HCT116 (cell line): Measurements from ENCODE around the gene PRXL2A. TPM values are rescaled to one million over a fixed set of nuclear protein-coding genes. Genes with fewer than 3 reads are reported as not detected.
A peak's percentile ranks its signal among the peaks of the same experiment; 100 is the strongest.

ENCODE experiments used
- ATAC-seq: fragments of 200-7000 bp; cut with Tn5 transposase; 2 replicates; pipeline ENCODE4 v1.9.1; 2020; ENCODE audit warnings: mild to moderate bottlenecking, moderate library complexity
- BruUV-seq: library from RNA; stranded (reverse); fragments of 400-500 nt; replicated peaks from 2 replicates; lab custom pipeline; 2021; lab: Mats Ljungman, UMichigan
- CTCF ChIA-PET: fragments of 300-600 bp; sonication (Branson Sonifier 250); formaldehyde crosslinking; loops from one replicate; lab custom pipeline; 2021; ENCODE audit warnings: antibody characterized with exemption; lab: Charles Lee
- POLR2A ChIA-PET: fragments of 300-600, 350-600 bp; sonication (Branson Sonifier 250); formaldehyde crosslinking; loops from one replicate; lab custom pipeline; 2021; ENCODE audit warnings: antibody characterized with exemption; lab: Charles Lee
- RAD21 ChIA-PET, 2 experiments: fragments of 300-600 bp; sonication (Branson Sonifier 250); formaldehyde crosslinking; loops; one replicate each; lab custom pipeline; 2023; ENCODE audit warnings: low total read pairs in 2 of 2; ENCODE audit not compliant: uncharacterized antibody in 2 of 2, unreplicated experiment in 2 of 2, low non-redundant PET in 1 of 2; lab: Charles Lee
- DNase-seq: peaks from one replicate; pipeline ENCODE4 v3.0.0-alpha.2; 2010; ENCODE audit warnings: low read depth, low spot score
- H2AFZ ChIP-seq: fragments of 200-600 bp; shearing (Covaris generic), sonication (generic); 2 replicates; pipeline ENCODE4 v1.6.1; 2017; ENCODE audit warnings: low read depth, mixed run types, mixed read lengths, antibody characterized with exemption, low read length; ENCODE audit not compliant: poor library complexity, severe bottlenecking
- H3K27ac ChIP-seq: 2 replicates; pipeline ENCODE4 v1.5.1; 2012; ENCODE audit warnings: low read depth, low read length
- H3K27me3 ChIP-seq: fragments of 200-600 bp; sonication (generic); 2 replicates; pipeline ENCODE4 v1.6.1; 2016; ENCODE audit warnings: mixed run types, low read length, mixed read lengths; ENCODE audit not compliant: insufficient read depth
- H3K36me3 ChIP-seq, 2 experiments: fragments of 200-500 bp in 1 of 2; fragments of 200-600 bp in 1 of 2; sonication (Bioruptor generic) in 1 of 2; sonication (generic) in 1 of 2; 2 replicates each; pipeline versions ENCODE4 v1.5.1 to v1.6.1; 2014 to 2016; ENCODE audit warnings: low read length in 2 of 2, inconsistent platforms in 1 of 2, mixed read lengths in 1 of 2, mixed run types in 1 of 2; ENCODE audit not compliant: insufficient read depth in 2 of 2, control insufficient read depth in 1 of 2
- H3K4me1 ChIP-seq, 2 experiments: fragments of 200-600 bp in 1 of 2; sonication (generic) in 1 of 2; 2 replicates each; pipeline versions ENCODE4 v1.5.1 to v1.6.1; 2012 to 2017; ENCODE audit warnings: low read length in 2 of 2, inconsistent platforms in 1 of 2, mild to moderate bottlenecking in 1 of 2, mixed read lengths in 1 of 2, mixed run types in 1 of 2, moderate library complexity in 1 of 2; ENCODE audit not compliant: insufficient read depth in 2 of 2, control insufficient read depth in 1 of 2
- H3K4me2 ChIP-seq: fragments of 200-600 bp; sonication (generic); 2 replicates; pipeline ENCODE4 v1.6.1; 2017; ENCODE audit warnings: mixed run types, low read length, mixed read lengths
- H3K4me3 ChIP-seq, 2 experiments: fragments of 200-600 bp in 1 of 2; sonication (generic) in 1 of 2; replicated peaks in 1 of 2; 2 replicates each; pipeline ENCODE4 v1.5.1; 2011 to 2016; ENCODE audit warnings: low read length in 2 of 2, control low read depth in 1 of 2, low read depth in 1 of 2, mild to moderate bottlenecking in 1 of 2, mixed read lengths in 1 of 2, mixed run types in 1 of 2
- H3K79me2 ChIP-seq: fragments of 200-600 bp; sonication (generic); 2 replicates; pipeline ENCODE4 v1.6.1; 2017; ENCODE audit warnings: mild to moderate bottlenecking, mixed run types, low read length, moderate library complexity, mixed read lengths; ENCODE audit not compliant: insufficient read depth
- H3K9ac ChIP-seq: fragments of 200-600 bp; sonication (generic); 2 replicates; pipeline ENCODE4 v1.6.1; 2016; ENCODE audit warnings: low read length, mixed read lengths
- H3K9me2 ChIP-seq: fragments of 200-600 bp; sonication (generic), shearing (Covaris generic); 2 replicates; pipeline ENCODE4 v1.6.1; 2017; ENCODE audit warnings: mixed run types, mild to moderate bottlenecking, moderate library complexity; ENCODE audit not compliant: insufficient read depth
- H3K9me3 ChIP-seq, 2 experiments: fragments of 200-500 bp in 1 of 2; fragments of 200-600 bp in 1 of 2; sonication (Bioruptor generic) in 1 of 2; sonication (generic) in 1 of 2; 2 replicates each; pipeline ENCODE4 v1.6.1; 2014 to 2017; ENCODE audit warnings: low read length in 2 of 2, mixed read lengths in 2 of 2, inconsistent platforms in 1 of 2, low read depth in 1 of 2, mild to moderate bottlenecking in 1 of 2, mixed run types in 1 of 2, moderate library complexity in 1 of 2; ENCODE audit not compliant: control insufficient read depth in 1 of 2, insufficient read depth in 1 of 2
- H4K20me1 ChIP-seq: fragments of 200-600 bp; sonication (generic), shearing (Covaris generic); 2 replicates; pipeline ENCODE4 v1.6.1; 2017; ENCODE audit warnings: mixed run types, mild to moderate bottlenecking, moderate library complexity; ENCODE audit not compliant: insufficient read depth
- CBX3 ChIP-seq: IDR thresholded peaks from 2 replicates; pipeline ENCODE4 v1.6.1; 2012; ENCODE audit warnings: low read depth
- EGR1 ChIP-seq: IDR thresholded peaks from 2 replicates; pipeline ENCODE4 v1.6.1; 2012; ENCODE audit warnings: low read depth
- ELF1 ChIP-seq: IDR thresholded peaks from 2 replicates; pipeline ENCODE4 v1.6.1; 2012; ENCODE audit warnings: low read depth, borderline replicate concordance
- EZH2 ChIP-seq: fragments of 200-600 bp; sonication (generic); IDR thresholded peaks from 2 replicates; pipeline ENCODE4 v1.6.1; 2017; ENCODE audit warnings: antibody characterized with exemption, mixed run types
- EZH2phosphoT487 ChIP-seq: fragments of 200-600 bp; IDR thresholded peaks from 2 replicates; pipeline ENCODE4 v1.6.1; 2018; ENCODE audit warnings: antibody characterized with exemption, borderline replicate concordance
- FOSL1 ChIP-seq: IDR thresholded peaks from 2 replicates; pipeline ENCODE4 v1.6.1; 2012; ENCODE audit warnings: low read depth
- POLR2A ChIP-seq: IDR thresholded peaks from 2 replicates; pipeline ENCODE4 v1.7.0; 2011; ENCODE audit warnings: borderline replicate concordance; ENCODE audit not compliant: insufficient read depth, insufficient read length; ENCODE audit errors: extremely low read depth
- POLR2AphosphoS5 ChIP-seq: IDR thresholded peaks from 2 replicates; pipeline ENCODE4 v1.6.1; 2011; ENCODE audit warnings: mild to moderate bottlenecking, low read depth, low read length, moderate library complexity
- SRF ChIP-seq: IDR thresholded peaks from 2 replicates; pipeline ENCODE4 v1.6.1; 2012; ENCODE audit warnings: low read depth
- TCF7L2 ChIP-seq: IDR thresholded peaks from 2 replicates; pipeline ENCODE4 v1.7.0; 2011; ENCODE audit warnings: borderline replicate concordance, inconsistent platforms; ENCODE audit not compliant: insufficient read depth, insufficient read length; ENCODE audit errors: extremely low read depth
- YY1 ChIP-seq: IDR thresholded peaks from 2 replicates; pipeline ENCODE4 v1.6.1; 2011; ENCODE audit warnings: low read length, low read depth, moderate library complexity, mild to moderate bottlenecking; ENCODE audit not compliant: insufficient replicate concordance; ENCODE audit errors: extremely low read depth
- ZNF274 ChIP-seq: fragments of 200-500 bp; sonication (Bioruptor generic); IDR thresholded peaks from 2 replicates; pipeline ENCODE4 v1.6.1; 2014; ENCODE audit warnings: mild to moderate bottlenecking, low read depth, low read length, inconsistent platforms
- intact Hi-C: fragments of 100-400 bp; cut with micrococcal nuclease; formaldehyde crosslinking; loops from 2 replicates; pipeline ENCODE4 v1.10.0; 2022
- total RNA-seq: library from RNA; stranded (reverse); gene quantifications from one replicate; pipeline ENCODE4 v1.2.1, GENCODE V29; 2021; ENCODE audit not compliant: unreplicated experiment
- TF ChIP-seq, protein P1 (sequence below): IDR thresholded peaks from 2 replicates; pipeline ENCODE4 v1.6.1; 2012; ENCODE audit warnings: low read depth
- TF ChIP-seq, protein P2 (sequence below): IDR thresholded peaks from 2 replicates; pipeline ENCODE4 v1.6.1; 2012
- TF ChIP-seq, protein P3 (sequence below): IDR thresholded peaks from 2 replicates; pipeline ENCODE4 v1.6.1; 2012

Gene PRXL2A
- total RNA-seq, 1 experiment from 2014 or later = 4.9 TPM

DNA sequence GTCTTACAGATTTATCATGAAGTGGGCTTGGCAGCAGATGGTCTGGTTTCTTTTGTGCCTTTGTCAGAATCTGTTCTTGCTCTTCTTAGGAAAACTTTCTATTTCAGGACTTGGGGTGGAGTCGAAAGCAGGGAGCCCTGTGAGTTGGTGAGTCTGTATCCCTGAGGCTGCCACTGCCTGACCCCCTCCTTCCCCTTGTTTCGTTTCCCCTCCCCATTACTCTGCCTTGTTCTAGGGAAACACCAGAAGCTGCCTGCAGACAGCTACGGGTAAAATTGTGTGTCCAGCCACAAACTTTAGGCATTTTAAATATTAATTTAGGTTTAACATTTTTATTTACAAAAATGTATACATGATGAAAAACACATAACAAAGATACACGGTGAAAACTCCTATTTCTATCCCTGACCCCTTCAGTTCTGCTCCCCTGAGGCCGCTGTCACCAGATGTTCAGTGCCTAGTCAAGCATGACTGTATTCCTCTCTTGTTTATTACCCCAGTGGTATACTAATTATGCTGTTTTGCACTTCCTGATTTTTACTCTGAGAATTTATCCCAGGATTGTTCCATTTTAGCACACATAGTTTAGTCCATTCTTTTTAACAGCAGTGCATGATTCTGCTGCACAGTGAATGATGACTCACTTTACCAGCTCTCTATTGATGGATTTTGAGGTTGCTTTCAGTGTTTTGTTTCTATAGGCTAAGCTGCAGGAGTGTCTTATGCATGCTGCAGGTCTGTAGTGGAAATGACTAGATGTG, 54.8 kb downstream of the PRXL2A start:
- H3K27ac ChIP-seq = no peak overlapping the region
- H3K27me3 ChIP-seq = no peaks in the 10 kb centered on the region
- no peak overlapping the region for H2AFZ ChIP-seq
- no peak for ATAC-seq
- TF ChIP-seq POLR2A = no peak
- H3K4me3 ChIP-seq = no peak overlapping the region
- no peaks in the 10 kb centered on the region for H3K9me2 ChIP-seq
- intact Hi-C loops = no loop called here
- RAD21 ChIA-PET = no interaction called here
- CTCF ChIA-PET = interaction anchor here (1.4 to 2.5 kb wide), 2 partner anchors 8 to 42 kb away, joined by 5 to 11 read pairs; no protein-coding TSS in a partner anchor
- no peak for DNase-seq
- H3K4me1 ChIP-seq = peaks cover 84 to 99% of the 10 kb centered on the region in 2 experiments
- no peak overlapping the region for H3K9ac ChIP-seq
- peaks cover 3% of the 10 kb centered on the region; the same call in 1 of the 2 replicates for H4K20me1 ChIP-seq
- H3K9me3 ChIP-seq = no peaks in the 10 kb centered on the region
- H3K79me2 ChIP-seq = peaks cover 100% of the 10 kb centered on the region
- BruUV-seq = no TSS peak
- POLR2A ChIA-PET = no interaction called here
- H3K4me2 ChIP-seq = peak overlapping the region; percentile 27
- no peaks in the 10 kb centered on the region for H3K36me3 ChIP-seq

DNA sequence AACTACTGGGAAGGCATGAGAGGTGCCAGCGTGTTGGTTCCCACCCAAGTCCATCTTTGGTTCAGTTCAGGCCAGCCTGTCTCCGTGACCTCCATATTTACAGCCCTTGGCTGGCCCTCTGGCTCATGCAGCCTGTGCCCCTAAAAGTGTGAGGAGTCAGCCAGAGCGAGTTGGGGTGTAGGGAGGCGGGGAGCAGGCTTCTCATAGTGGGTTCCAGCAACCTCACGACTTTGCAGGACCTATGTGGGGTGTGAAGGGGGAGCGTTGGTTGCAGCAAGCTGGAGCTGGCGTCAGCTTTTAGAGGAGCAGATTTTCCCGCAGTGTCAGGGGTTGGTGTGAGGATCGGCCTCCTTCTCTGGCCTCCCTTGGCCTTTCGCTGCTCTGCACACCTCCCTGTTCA, 55.5 kb downstream of the PRXL2A start:
- DNase-seq (no peak), ATAC-seq (no peak)
- Histone ChIP-seq H3K4me3 (no peak overlapping the region), H3K79me2 (peaks cover 100% of the 10 kb centered on the region), H3K9me3 (no peaks in the 10 kb centered on the region), H3K27me3 (no peaks in the 10 kb centered on the region), H3K36me3 (no peaks in the 10 kb centered on the region), H3K27ac (no peak overlapping the region), H3K4me1 (peaks cover 80 to 99% of the 10 kb centered on the region in 2 experiments), H4K20me1 (peaks cover 3% of the 10 kb centered on the region; the same call in 1 of the 2 replicates), H3K9me2 (no peaks in the 10 kb centered on the region), H3K4me2 (peak overlapping the region; percentile 6; the same call in 1 of the 2 replicates), H3K9ac (no peak overlapping the region), H2AFZ (no peak overlapping the region)
- ChIA-PET POLR2A (no interaction called here), CTCF (interaction anchor here (2.5 kb wide), 1 partner anchor 42 kb away, joined by 11 read pairs; no protein-coding TSS in a partner anchor), RAD21 (interaction anchor here in 1 of 2 experiments (1.3 kb wide), 1 partner anchor 20 kb away, joined by 4 read pairs; no protein-coding TSS in a partner anchor)
- intact Hi-C loops = no loop called here
- no TSS peak for BruUV-seq
- TF ChIP-seq EGR1 = no peak
- TF ChIP-seq ELF1 = no peak
- no peak for TF ChIP-seq CBX3
- no peak for TF ChIP-seq YY1
- no peak for TF ChIP-seq ZNF274
- no peak for TF ChIP-seq EZH2phosphoT487
- no peak for TF ChIP-seq FOSL1
- TF ChIP-seq EZH2 = no peak
- TF ChIP-seq, protein P1, sequence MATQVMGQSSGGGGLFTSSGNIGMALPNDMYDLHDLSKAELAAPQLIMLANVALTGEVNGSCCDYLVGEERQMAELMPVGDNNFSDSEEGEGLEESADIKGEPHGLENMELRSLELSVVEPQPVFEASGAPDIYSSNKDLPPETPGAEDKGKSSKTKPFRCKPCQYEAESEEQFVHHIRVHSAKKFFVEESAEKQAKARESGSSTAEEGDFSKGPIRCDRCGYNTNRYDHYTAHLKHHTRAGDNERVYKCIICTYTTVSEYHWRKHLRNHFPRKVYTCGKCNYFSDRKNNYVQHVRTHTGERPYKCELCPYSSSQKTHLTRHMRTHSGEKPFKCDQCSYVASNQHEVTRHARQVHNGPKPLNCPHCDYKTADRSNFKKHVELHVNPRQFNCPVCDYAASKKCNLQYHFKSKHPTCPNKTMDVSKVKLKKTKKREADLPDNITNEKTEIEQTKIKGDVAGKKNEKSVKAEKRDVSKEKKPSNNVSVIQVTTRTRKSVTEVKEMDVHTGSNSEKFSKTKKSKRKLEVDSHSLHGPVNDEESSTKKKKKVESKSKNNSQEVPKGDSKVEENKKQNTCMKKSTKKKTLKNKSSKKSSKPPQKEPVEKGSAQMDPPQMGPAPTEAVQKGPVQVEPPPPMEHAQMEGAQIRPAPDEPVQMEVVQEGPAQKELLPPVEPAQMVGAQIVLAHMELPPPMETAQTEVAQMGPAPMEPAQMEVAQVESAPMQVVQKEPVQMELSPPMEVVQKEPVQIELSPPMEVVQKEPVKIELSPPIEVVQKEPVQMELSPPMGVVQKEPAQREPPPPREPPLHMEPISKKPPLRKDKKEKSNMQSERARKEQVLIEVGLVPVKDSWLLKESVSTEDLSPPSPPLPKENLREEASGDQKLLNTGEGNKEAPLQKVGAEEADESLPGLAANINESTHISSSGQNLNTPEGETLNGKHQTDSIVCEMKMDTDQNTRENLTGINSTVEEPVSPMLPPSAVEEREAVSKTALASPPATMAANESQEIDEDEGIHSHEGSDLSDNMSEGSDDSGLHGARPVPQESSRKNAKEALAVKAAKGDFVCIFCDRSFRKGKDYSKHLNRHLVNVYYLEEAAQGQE = no peak
- no peak for TF ChIP-seq TCF7L2
- TF ChIP-seq, protein P2, sequence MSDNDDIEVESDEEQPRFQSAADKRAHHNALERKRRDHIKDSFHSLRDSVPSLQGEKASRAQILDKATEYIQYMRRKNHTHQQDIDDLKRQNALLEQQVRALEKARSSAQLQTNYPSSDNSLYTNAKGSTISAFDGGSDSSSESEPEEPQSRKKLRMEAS = no peak
- TF ChIP-seq, protein P3, sequence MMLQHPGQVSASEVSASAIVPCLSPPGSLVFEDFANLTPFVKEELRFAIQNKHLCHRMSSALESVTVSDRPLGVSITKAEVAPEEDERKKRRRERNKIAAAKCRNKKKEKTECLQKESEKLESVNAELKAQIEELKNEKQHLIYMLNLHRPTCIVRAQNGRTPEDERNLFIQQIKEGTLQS = no peak
- no peak for TF ChIP-seq SRF
- TF ChIP-seq POLR2AphosphoS5 = no peak
- no peak for TF ChIP-seq POLR2A
